Neuronal stem cell (in vitro differentiated cells): Measurements from ENCODE around the gene GMPPB.
A peak's percentile ranks its signal among the peaks of the same experiment; 100 is the strongest.

Experiments used
- DNase-seq: peaks from one replicate; pipeline ENCODE4 v3.0.0-alpha.2; 2013; ENCODE audit warnings: low spot score
- H2AFZ ChIP-seq: one replicate; pipeline ENCODE4 v1.6.1; 2013; ENCODE audit warnings: mild to moderate bottlenecking, low read length, inconsistent platforms
- H2AK5ac ChIP-seq: 2 replicates; pipeline ENCODE4 v1.6.1; 2013; ENCODE audit warnings: low read depth, mild to moderate bottlenecking, inconsistent platforms, low read length, moderate library complexity, mixed read lengths
- H2BK120ac ChIP-seq: 2 replicates; pipeline ENCODE4 v1.6.1; 2013; ENCODE audit warnings: low read depth, mild to moderate bottlenecking, inconsistent platforms, low read length, moderate library complexity, mixed read lengths
- H2BK12ac ChIP-seq: one replicate; pipeline ENCODE4 v1.6.1; 2013; ENCODE audit warnings: low read length, inconsistent platforms
- H2BK15ac ChIP-seq: 2 replicates; pipeline ENCODE4 v1.6.1; 2013; ENCODE audit warnings: mild to moderate bottlenecking, low read length, inconsistent platforms, mixed read lengths
- H2BK5ac ChIP-seq: one replicate; pipeline ENCODE4 v1.6.1; 2013; ENCODE audit warnings: inconsistent platforms, mild to moderate bottlenecking, low read length, moderate library complexity
- H3K14ac ChIP-seq: one replicate; pipeline ENCODE4 v1.6.1; 2013; ENCODE audit warnings: low read length, inconsistent platforms
- H3K18ac ChIP-seq: 2 replicates; pipeline ENCODE4 v1.6.1; 2013; ENCODE audit warnings: low read length, inconsistent platforms
- H3K23ac ChIP-seq: 2 replicates; pipeline ENCODE4 v1.6.1; 2013; ENCODE audit warnings: low read depth, mild to moderate bottlenecking, mixed read lengths, low read length, inconsistent platforms; ENCODE audit not compliant: poor library complexity
- H3K27ac ChIP-seq: replicated peaks from 3 replicates; pipeline ENCODE4 v1.5.1; 2013; ENCODE audit warnings: low read length, inconsistent platforms
- H3K27me3 ChIP-seq, 3 experiments: 2 replicates each; pipeline ENCODE4 v1.6.1; 2013; ENCODE audit warnings: low read length in 3 of 3, mild to moderate bottlenecking in 2 of 3, inconsistent platforms in 1 of 3, low read depth in 1 of 3, mixed read lengths in 1 of 3, moderate library complexity in 1 of 3; ENCODE audit not compliant: control insufficient read depth in 3 of 3, insufficient read depth in 3 of 3
- H3K36me3 ChIP-seq, 2 donors: replicated peaks in 1 of 2; 2 replicates each; pipeline ENCODE4 v1.6.1; 2013; ENCODE audit warnings: low read length in 2 of 2; ENCODE audit not compliant: control insufficient read depth in 2 of 2, insufficient read depth in 2 of 2
- H3K4ac ChIP-seq: 2 replicates; pipeline ENCODE4 v1.6.1; 2013; ENCODE audit warnings: inconsistent platforms, mild to moderate bottlenecking, low read length, moderate library complexity
- H3K4me1 ChIP-seq, 2 donors: 1 replicate in 1 of 2; 2 replicates in 1 of 2; pipeline ENCODE4 v1.6.1; 2013; ENCODE audit warnings: low read length in 2 of 2, low read depth in 1 of 2; ENCODE audit not compliant: control insufficient read depth in 2 of 2, insufficient read depth in 1 of 2
- H3K4me2 ChIP-seq: one replicate; pipeline ENCODE4 v1.6.1; 2013; ENCODE audit warnings: mild to moderate bottlenecking, low read length, inconsistent platforms; ENCODE audit not compliant: insufficient read depth, poor library complexity, severe bottlenecking
- H3K4me3 ChIP-seq, 2 donors: 2 replicates each; pipeline ENCODE4 v1.5.1; 2013; ENCODE audit warnings: low read length in 2 of 2, mild to moderate bottlenecking in 2 of 2, inconsistent platforms in 1 of 2, moderate library complexity in 1 of 2
- H3K79me1 ChIP-seq: one replicate; pipeline ENCODE4 v1.6.1; 2013; ENCODE audit warnings: low read depth, mild to moderate bottlenecking, inconsistent platforms, low read length, moderate library complexity
- H3K9ac ChIP-seq: one replicate; pipeline ENCODE4 v1.6.1; 2013; ENCODE audit warnings: mild to moderate bottlenecking, low read depth, low read length, inconsistent platforms; ENCODE audit not compliant: poor library complexity
- H3K9me3 ChIP-seq, 2 donors: replicated peaks in 1 of 2; 2 replicates each; pipeline versions ENCODE3 to v1.6.1; 2013; ENCODE audit warnings: low read length in 2 of 2, mild to moderate bottlenecking in 2 of 2, inconsistent platforms in 1 of 2, low read depth in 1 of 2, mixed read lengths in 1 of 2, moderate library complexity in 1 of 2; ENCODE audit not compliant: control insufficient read depth in 2 of 2, insufficient read depth in 1 of 2
- H4K8ac ChIP-seq: one replicate; pipeline ENCODE4 v1.6.1; 2013; ENCODE audit warnings: low read depth, mild to moderate bottlenecking, inconsistent platforms, low read length, moderate library complexity
- H4K91ac ChIP-seq: one replicate; pipeline ENCODE4 v1.6.1; 2013; ENCODE audit warnings: low read length, low read depth, mild to moderate bottlenecking, inconsistent platforms; ENCODE audit not compliant: poor library complexity
- WGBS, 2 donors: extraction: QIAGEN DNeasy Blood & Tissue Kit; methylation state at CpG; one replicate each; pipeline ENCODE4 v1.1.7; 2013; ENCODE audit warnings: missing lambda C conversion rate in 2 of 2, mixed read lengths in 1 of 2; ENCODE audit not compliant: insufficient read length in 2 of 2, insufficient replicate concordance in 1 of 2; ENCODE audit errors: extremely low coverage in 2 of 2; 5-methylcytosine and 5-hydroxymethylcytosine counted together

Gene GMPPB

DNA sequence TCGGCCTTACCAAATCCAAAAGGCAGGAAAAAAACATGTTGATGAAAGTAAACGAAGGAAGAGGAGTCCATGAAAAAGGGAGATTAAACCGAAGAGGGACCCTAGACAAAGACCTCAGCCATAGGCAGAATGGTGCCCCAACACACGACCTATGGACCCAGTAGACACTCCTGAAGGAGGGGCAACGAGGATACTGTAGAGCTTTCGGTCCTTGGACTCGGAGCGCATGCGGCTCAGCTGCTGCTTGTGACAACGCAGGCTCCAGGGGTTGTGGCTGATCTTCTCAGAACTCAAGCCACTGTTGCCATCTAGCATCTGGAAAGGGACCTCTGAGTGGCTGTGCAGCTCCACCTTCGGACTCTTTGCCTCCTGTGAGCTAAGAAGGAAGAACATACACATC, 8.8 kb upstream of the GMPPB start:
- Histone ChIP-seq H3K14ac (no peak overlapping the region), H3K36me3 (peaks cover 38 to 90% of the 10 kb centered on the region in 2 donors), H3K9ac (no peak overlapping the region), H3K4me1 (no peaks in the 10 kb centered on the region), H2AK5ac (no peak overlapping the region), H4K8ac (no peak overlapping the region), H3K4me2 (no peak overlapping the region), H4K91ac (no peak overlapping the region), H3K9me3 (peaks cover 0 to under 1% of the 10 kb centered on the region in 2 donors), H3K23ac (no peak overlapping the region), H3K27me3 (peaks cover 0 to 1% (median 0%) of the 10 kb centered on the region in 3 experiments), H2BK12ac (no peak overlapping the region), H3K4me3 (no peak overlapping the region), H3K27ac (no peak overlapping the region), H2BK5ac (no peak overlapping the region), H3K4ac (no peak overlapping the region), H3K18ac (no peak overlapping the region), H2BK120ac (no peak overlapping the region), H2AFZ (no peak overlapping the region), H3K79me1 (peaks cover under 1% of the 10 kb centered on the region), H2BK15ac (no peak overlapping the region)
- no CpG with 5 or more reads among the region's 11 CpGs for WGBS, 2 donors
- no peak for DNase-seq

- Histone ChIP-seq H3K27ac (no peak overlapping the region), H2BK5ac (no peak overlapping the region), H3K4me1 (no peaks in the 10 kb centered on the region), H2AK5ac (no peak overlapping the region), H4K91ac (no peak overlapping the region), H2BK15ac (no peak overlapping the region), H4K8ac (no peak overlapping the region), H3K4ac (no peak overlapping the region), H2BK12ac (no peak overlapping the region), H3K23ac (no peak overlapping the region), H3K27me3 (peaks cover 0 to 1% (median 0%) of the 10 kb centered on the region in 3 experiments), H2AFZ (no peak overlapping the region), H3K79me1 (peaks cover 7% of the 10 kb centered on the region), H3K9me3 (no peaks in the 10 kb centered on the region), H3K14ac (no peak overlapping the region), H3K9ac (no peak overlapping the region), H3K36me3 (peaks cover 49 to 94% of the 10 kb centered on the region in 2 donors), H2BK120ac (no peak overlapping the region), H3K4me2 (no peak overlapping the region), H3K18ac (no peak overlapping the region), H3K4me3 (no peak overlapping the region)
- no peak for DNase-seq
- no CpG with 5 or more reads among the region's 4 CpGs for WGBS, 2 donors
These were observed 6.3 kb upstream of the GMPPB start for GRCh38 chr3:49729966-49730609.

DNA sequence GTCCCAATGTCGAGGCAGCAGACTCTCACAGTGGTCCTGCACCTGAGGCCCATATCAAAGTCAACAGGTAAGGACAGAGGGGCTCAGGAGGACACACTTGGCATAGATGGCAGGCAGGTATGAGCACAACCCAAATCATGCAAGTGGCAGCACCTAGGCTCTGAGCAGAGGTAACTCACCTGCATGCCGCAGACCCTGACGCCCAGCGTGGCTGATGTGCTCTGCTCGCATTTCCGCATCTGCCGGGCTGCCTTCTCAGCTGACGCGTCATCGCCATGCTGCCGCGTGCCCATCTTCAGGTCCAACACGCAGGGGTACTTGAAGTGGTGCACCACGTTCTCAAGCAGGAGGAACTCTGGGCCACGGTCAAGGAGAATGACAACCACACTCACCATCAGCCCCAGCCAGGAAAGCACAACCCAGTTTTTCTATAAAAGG, 4.2 kb upstream of the GMPPB start:
- Histone ChIP-seq H3K4me3 (peak overlapping the region in 1 of 2 donors; percentile 7), H2AK5ac (no peak overlapping the region), H3K18ac (no peak overlapping the region), H3K27me3 (peaks cover 0 to 1% (median 0%) of the 10 kb centered on the region in 3 experiments), H3K9ac (peak overlapping the region; percentile 38), H2BK12ac (no peak overlapping the region), H2BK15ac (no peak overlapping the region), H3K14ac (no peak overlapping the region), H3K4me1 (peaks cover 5 to 9% of the 10 kb centered on the region in 2 donors), H3K79me1 (peaks cover 13% of the 10 kb centered on the region), H2BK5ac (no peak overlapping the region), H3K27ac (no peak overlapping the region), H3K4ac (peak overlapping the region; percentile 39), H3K23ac (peak overlapping the region; percentile 83), H3K36me3 (peaks cover 41 to 78% of the 10 kb centered on the region in 2 donors), H4K91ac (no peak overlapping the region), H3K9me3 (no peaks in the 10 kb centered on the region), H2AFZ (no peak overlapping the region), H4K8ac (no peak overlapping the region), H2BK120ac (no peak overlapping the region), H3K4me2 (no peak overlapping the region)
- no peak for DNase-seq
- WGBS, 2 donors: no CpG with 5 or more reads among the region's 15 CpGs

GRCh38 chr3:49727154-49727923, 3.6 kb upstream of the GMPPB start:
- Histone ChIP-seq H3K9me3 (no peaks in the 10 kb centered on the region), H3K18ac (no peak overlapping the region), H2AK5ac (no peak overlapping the region), H3K4me2 (no peak overlapping the region), H2AFZ (no peak overlapping the region), H3K4me3 (no peak overlapping the region), H2BK120ac (no peak overlapping the region), H3K36me3 (peaks cover 40 to 78% of the 10 kb centered on the region in 2 donors), H4K8ac (no peak overlapping the region), H3K4ac (no peak overlapping the region), H3K79me1 (peaks cover 18% of the 10 kb centered on the region), H2BK15ac (no peak overlapping the region), H2BK12ac (no peak overlapping the region), H3K9ac (peak overlapping the region; percentile 38), H2BK5ac (no peak overlapping the region), H4K91ac (no peak overlapping the region), H3K27me3 (peaks cover 0 to 1% (median 0%) of the 10 kb centered on the region in 3 experiments), H3K23ac (peak overlapping the region; percentile 17), H3K27ac (no peak overlapping the region), H3K14ac (no peak overlapping the region), H3K4me1 (peaks cover 9 to 14% of the 10 kb centered on the region in 2 donors)
- DNase-seq: no peak
- no CpG with 5 or more reads among the region's 19 CpGs for WGBS, 2 donors
